Stimulated activated CD8-positive, alpha-beta memory T cell treated with anti-CD3 and anti-CD28 coated beads, Interleukin-4, amount 100 ng/mL, for 1 hour (primary cell): Measurements from ENCODE around the gene BCS1L.

Experiments used
- DNase-seq, 2 donors: peaks; one replicate each; pipeline ENCODE4 v3.0.0-alpha.2; 2020; ENCODE audit warnings: low read depth in 2 of 2, low spot score in 1 of 2

The BCS1L gene

GRCh38 chr2:218659258-218659987 is at the start of gene BCS1L, which contains the start of gene ZNF142:
Gene BCS1L (plus strand): TSS chr2:218659683. CDS start chr2:218660988, 1,305 bp downstream.
Gene ZNF142 (minus strand): TSS chr2:218659623. CDS start chr2:218656429, 3,194 bp downstream.
- DNase-seq: peak; percentile 74 to 81

GRCh38 chr2:218615868-218616315 is 43.6 kb upstream of the BCS1L start:
- DNase-seq: no peak

GRCh38 chr2:218618102-218618860 is 41.2 kb upstream of the BCS1L start:
- no peak for DNase-seq

- DNase-seq: no peak
These were observed 38.5 kb upstream of the BCS1L start for GRCh38 chr2:218621007-218621406.

GRCh38 chr2:218622606-218623365 is 36.7 kb upstream of the BCS1L start:
- DNase-seq: no peak

GRCh38 chr2:218623366-218623705 is 36.1 kb upstream of the BCS1L start:
- no peak for DNase-seq

GRCh38 chr2:218626369-218626768 is 33.1 kb upstream of the BCS1L start:
- no peak for DNase-seq

- no peak for DNase-seq
These were observed 31.5 kb upstream of the BCS1L start for GRCh38 chr2:218627939-218628338.

- DNase-seq: no peak
These were observed 27.6 kb upstream of the BCS1L start for GRCh38 chr2:218631837-218632236.

GRCh38 chr2:218635719-218636118 is 23.8 kb upstream of the BCS1L start:
- DNase-seq: no peak

GRCh38 chr2:218638372-218638771 is 21.1 kb upstream of the BCS1L start:
- DNase-seq: no peak

- DNase-seq: no peak
These were observed 17.3 kb upstream of the BCS1L start for GRCh38 chr2:218642121-218642656.

- no peak for DNase-seq
These were observed 16.7 kb upstream of the BCS1L start for GRCh38 chr2:218642786-218643185.

GRCh38 chr2:218643751-218644310 is 15.7 kb upstream of the BCS1L start:
- no peak for DNase-seq

GRCh38 chr2:218644721-218645120 is 14.8 kb upstream of the BCS1L start:
- no peak for DNase-seq

- no peak for DNase-seq
These were observed 14.4 kb upstream of the BCS1L start for GRCh38 chr2:218645126-218645525.

- DNase-seq: peak in 1 of 2 donors; percentile 17
These were observed 11.2 kb upstream of the BCS1L start for GRCh38 chr2:218648088-218648786.

- DNase-seq: no peak
These were observed 10.7 kb upstream of the BCS1L start for GRCh38 chr2:218648787-218649100.

GRCh38 chr2:218655751-218656150 is 3.7 kb upstream of the BCS1L start:
- DNase-seq: no peak

- DNase-seq: peak in 1 of 2 donors; percentile 3
These were observed 719 bp upstream of the BCS1L start for GRCh38 chr2:218658671-218659257.
